Neuronal stem cell (in vitro differentiated cells): ENCODE results near the gene CHCHD4.

ENCODE experiments used
- DNase-seq: peaks from one replicate; pipeline ENCODE4 v3.0.0-alpha.2; 2013; ENCODE audit warnings: low spot score
- H2AFZ ChIP-seq: one replicate; pipeline ENCODE4 v1.6.1; 2013; ENCODE audit warnings: mild to moderate bottlenecking, low read length, inconsistent platforms
- H2AK5ac ChIP-seq: 2 replicates; pipeline ENCODE4 v1.6.1; 2013; ENCODE audit warnings: low read depth, mild to moderate bottlenecking, inconsistent platforms, low read length, moderate library complexity, mixed read lengths
- H2BK120ac ChIP-seq: 2 replicates; pipeline ENCODE4 v1.6.1; 2013; ENCODE audit warnings: low read depth, mild to moderate bottlenecking, inconsistent platforms, low read length, moderate library complexity, mixed read lengths
- H2BK12ac ChIP-seq: one replicate; pipeline ENCODE4 v1.6.1; 2013; ENCODE audit warnings: low read length, inconsistent platforms
- H2BK15ac ChIP-seq: 2 replicates; pipeline ENCODE4 v1.6.1; 2013; ENCODE audit warnings: mild to moderate bottlenecking, low read length, inconsistent platforms, mixed read lengths
- H2BK5ac ChIP-seq: one replicate; pipeline ENCODE4 v1.6.1; 2013; ENCODE audit warnings: inconsistent platforms, mild to moderate bottlenecking, low read length, moderate library complexity
- H3K14ac ChIP-seq: one replicate; pipeline ENCODE4 v1.6.1; 2013; ENCODE audit warnings: low read length, inconsistent platforms
- H3K18ac ChIP-seq: 2 replicates; pipeline ENCODE4 v1.6.1; 2013; ENCODE audit warnings: low read length, inconsistent platforms
- H3K23ac ChIP-seq: 2 replicates; pipeline ENCODE4 v1.6.1; 2013; ENCODE audit warnings: low read depth, mild to moderate bottlenecking, mixed read lengths, low read length, inconsistent platforms; ENCODE audit not compliant: poor library complexity
- H3K27ac ChIP-seq: replicated peaks from 3 replicates; pipeline ENCODE4 v1.5.1; 2013; ENCODE audit warnings: low read length, inconsistent platforms
- H3K27me3 ChIP-seq, 3 experiments: 2 replicates each; pipeline ENCODE4 v1.6.1; 2013; ENCODE audit warnings: low read length in 3 of 3, mild to moderate bottlenecking in 2 of 3, inconsistent platforms in 1 of 3, low read depth in 1 of 3, mixed read lengths in 1 of 3, moderate library complexity in 1 of 3; ENCODE audit not compliant: control insufficient read depth in 3 of 3, insufficient read depth in 3 of 3
- H3K36me3 ChIP-seq, 2 donors: replicated peaks in 1 of 2; 2 replicates each; pipeline ENCODE4 v1.6.1; 2013; ENCODE audit warnings: low read length in 2 of 2; ENCODE audit not compliant: control insufficient read depth in 2 of 2, insufficient read depth in 2 of 2
- H3K4ac ChIP-seq: 2 replicates; pipeline ENCODE4 v1.6.1; 2013; ENCODE audit warnings: inconsistent platforms, mild to moderate bottlenecking, low read length, moderate library complexity
- H3K4me1 ChIP-seq, 2 donors: 1 replicate in 1 of 2; 2 replicates in 1 of 2; pipeline ENCODE4 v1.6.1; 2013; ENCODE audit warnings: low read length in 2 of 2, low read depth in 1 of 2; ENCODE audit not compliant: control insufficient read depth in 2 of 2, insufficient read depth in 1 of 2
- H3K4me2 ChIP-seq: one replicate; pipeline ENCODE4 v1.6.1; 2013; ENCODE audit warnings: mild to moderate bottlenecking, low read length, inconsistent platforms; ENCODE audit not compliant: insufficient read depth, poor library complexity, severe bottlenecking
- H3K4me3 ChIP-seq, 2 donors: 2 replicates each; pipeline ENCODE4 v1.5.1; 2013; ENCODE audit warnings: low read length in 2 of 2, mild to moderate bottlenecking in 2 of 2, inconsistent platforms in 1 of 2, moderate library complexity in 1 of 2
- H3K79me1 ChIP-seq: one replicate; pipeline ENCODE4 v1.6.1; 2013; ENCODE audit warnings: low read depth, mild to moderate bottlenecking, inconsistent platforms, low read length, moderate library complexity
- H3K9ac ChIP-seq: one replicate; pipeline ENCODE4 v1.6.1; 2013; ENCODE audit warnings: mild to moderate bottlenecking, low read depth, low read length, inconsistent platforms; ENCODE audit not compliant: poor library complexity
- H3K9me3 ChIP-seq, 2 donors: replicated peaks in 1 of 2; 2 replicates each; pipeline versions ENCODE3 to v1.6.1; 2013; ENCODE audit warnings: low read length in 2 of 2, mild to moderate bottlenecking in 2 of 2, inconsistent platforms in 1 of 2, low read depth in 1 of 2, mixed read lengths in 1 of 2, moderate library complexity in 1 of 2; ENCODE audit not compliant: control insufficient read depth in 2 of 2, insufficient read depth in 1 of 2
- H4K8ac ChIP-seq: one replicate; pipeline ENCODE4 v1.6.1; 2013; ENCODE audit warnings: low read depth, mild to moderate bottlenecking, inconsistent platforms, low read length, moderate library complexity
- H4K91ac ChIP-seq: one replicate; pipeline ENCODE4 v1.6.1; 2013; ENCODE audit warnings: low read length, low read depth, mild to moderate bottlenecking, inconsistent platforms; ENCODE audit not compliant: poor library complexity
- WGBS, 2 donors: extraction: QIAGEN DNeasy Blood & Tissue Kit; methylation state at CpG; one replicate each; pipeline ENCODE4 v1.1.7; 2013; ENCODE audit warnings: missing lambda C conversion rate in 2 of 2, mixed read lengths in 1 of 2; ENCODE audit not compliant: insufficient read length in 2 of 2, insufficient replicate concordance in 1 of 2; ENCODE audit errors: extremely low coverage in 2 of 2; 5-methylcytosine and 5-hydroxymethylcytosine counted together

The CHCHD4 gene

GRCh38 chr3:14134291-14134690 lies 9.6 kb upstream of the CHCHD4 start:
- no CpG with 5 or more reads among the region's 6 CpGs for WGBS, 2 donors
- Histone ChIP-seq H3K9me3 (no peaks in the 10 kb centered on the region), H3K79me1 (no peaks in the 10 kb centered on the region), H3K9ac (peak overlapping the region; percentile 27), H2BK15ac (no peak overlapping the region), H2AFZ (no peak overlapping the region), H3K23ac (no peak overlapping the region), H3K4me3 (no peak overlapping the region), H3K27ac (no peak overlapping the region), H2BK5ac (no peak overlapping the region), H4K91ac (no peak overlapping the region), H3K4me2 (no peak overlapping the region), H3K14ac (no peak overlapping the region), H2AK5ac (no peak overlapping the region), H3K4me1 (no peaks in the 10 kb centered on the region), H3K36me3 (peaks cover 49 to 100% of the 10 kb centered on the region in 2 donors), H3K4ac (no peak overlapping the region), H3K18ac (no peak overlapping the region), H2BK120ac (no peak overlapping the region), H2BK12ac (no peak overlapping the region), H3K27me3 (no peaks in the 10 kb centered on the region), H4K8ac (no peak overlapping the region)
- DNase-seq: no peak

GRCh38 chr3:14133876-14134275 lies 9.2 kb upstream of the CHCHD4 start:
- Histone ChIP-seq H2AFZ (no peak overlapping the region), H3K23ac (no peak overlapping the region), H4K8ac (no peak overlapping the region), H3K4ac (no peak overlapping the region), H3K9me3 (peaks cover 0 to under 1% of the 10 kb centered on the region in 2 donors), H4K91ac (no peak overlapping the region), H2BK120ac (no peak overlapping the region), H3K9ac (peak overlapping the region; percentile 47), H3K79me1 (no peaks in the 10 kb centered on the region), H2BK15ac (no peak overlapping the region), H3K4me3 (no peak overlapping the region), H3K4me1 (no peaks in the 10 kb centered on the region), H3K27me3 (no peaks in the 10 kb centered on the region), H3K4me2 (no peak overlapping the region), H2BK5ac (no peak overlapping the region), H3K18ac (no peak overlapping the region), H3K36me3 (peaks cover 48 to 100% of the 10 kb centered on the region in 2 donors), H2BK12ac (no peak overlapping the region), H2AK5ac (no peak overlapping the region), H3K27ac (no peak overlapping the region), H3K14ac (no peak overlapping the region)
- WGBS, 2 donors: no CpG with 5 or more reads among the region's 5 CpGs
- no peak for DNase-seq

GRCh38 chr3:14133188-14133800 lies 8.6 kb upstream of the CHCHD4 start:
- no peak overlapping the region for H4K91ac ChIP-seq
- no peak overlapping the region for H2BK120ac ChIP-seq
- no peak overlapping the region for H3K4ac ChIP-seq
- H3K9ac ChIP-seq: no peak overlapping the region
- no peak for DNase-seq
- no peak overlapping the region for H2AK5ac ChIP-seq
- H3K4me3 ChIP-seq: no peak overlapping the region
- no peaks in the 10 kb centered on the region for H3K27me3 ChIP-seq
- H3K36me3 ChIP-seq: peaks cover 48 to 100% of the 10 kb centered on the region in 2 donors
- H2BK15ac ChIP-seq: no peak overlapping the region
- no CpG with 5 or more reads among the region's 10 CpGs for WGBS, 2 donors
- H4K8ac ChIP-seq: no peak overlapping the region
- H3K18ac ChIP-seq: no peak overlapping the region
- no peak overlapping the region for H3K27ac ChIP-seq
- no peak overlapping the region for H3K4me2 ChIP-seq
- H3K9me3 ChIP-seq: peaks cover 0 to 7% of the 10 kb centered on the region in 2 donors
- no peak overlapping the region for H2BK5ac ChIP-seq
- no peak overlapping the region for H2AFZ ChIP-seq
- H3K79me1 ChIP-seq: no peaks in the 10 kb centered on the region
- no peaks in the 10 kb centered on the region for H3K4me1 ChIP-seq
- H3K14ac ChIP-seq: no peak overlapping the region
- H3K23ac ChIP-seq: no peak overlapping the region
- no peak overlapping the region for H2BK12ac ChIP-seq

DNA sequence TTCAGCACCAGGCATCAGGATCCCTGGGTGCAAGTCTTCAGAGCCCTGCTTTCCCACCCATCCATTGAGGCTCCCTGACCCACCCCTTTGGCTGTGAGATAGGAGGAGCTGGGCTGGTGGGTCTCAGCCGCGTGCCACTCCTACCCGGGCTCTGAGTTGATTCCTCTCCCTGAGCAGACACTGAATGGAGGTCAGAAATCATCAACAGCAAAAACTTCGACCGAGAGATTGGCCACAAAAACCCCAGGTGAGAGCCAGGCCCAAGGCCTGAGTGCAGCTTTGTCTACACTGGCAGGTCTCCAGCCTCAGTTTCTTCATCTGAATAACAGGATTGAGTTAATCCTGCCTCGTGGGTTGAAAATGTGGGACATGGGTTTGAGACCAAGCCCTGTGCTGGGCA lies 8.0 kb upstream of the CHCHD4 start:
- no peak overlapping the region for H3K4me2 ChIP-seq
- no peak for DNase-seq
- H2AK5ac ChIP-seq: no peak overlapping the region
- H3K79me1 ChIP-seq: peaks cover 2% of the 10 kb centered on the region
- H4K91ac ChIP-seq: no peak overlapping the region
- H3K27ac ChIP-seq: no peak overlapping the region
- no peaks in the 10 kb centered on the region for H3K4me1 ChIP-seq
- no peak overlapping the region for H3K4ac ChIP-seq
- no peak overlapping the region for H2BK15ac ChIP-seq
- H2BK120ac ChIP-seq: no peak overlapping the region
- no peak overlapping the region for H3K14ac ChIP-seq
- no CpG with 5 or more reads among the region's 6 CpGs for WGBS, 2 donors
- no peak overlapping the region for H3K9ac ChIP-seq
- H3K23ac ChIP-seq: no peak overlapping the region
- no peak overlapping the region for H4K8ac ChIP-seq
- no peak overlapping the region for H2BK5ac ChIP-seq
- no peaks in the 10 kb centered on the region for H3K27me3 ChIP-seq
- no peak overlapping the region for H3K4me3 ChIP-seq
- peaks cover 0 to 10% of the 10 kb centered on the region in 2 donors for H3K9me3 ChIP-seq
- H3K36me3 ChIP-seq: peaks cover 48 to 100% of the 10 kb centered on the region in 2 donors
- no peak overlapping the region for H2BK12ac ChIP-seq
- H2AFZ ChIP-seq: no peak overlapping the region
- H3K18ac ChIP-seq: no peak overlapping the region
